Iris pigment epithelial cell (primary cell): Measurements from ENCODE around the gene FKRP.
A peak's percentile ranks its signal among the peaks of the same experiment; 100 is the strongest.
"Not testable (repeated sequence)": the region's sequence is repeated elsewhere in the genome, so short reads cannot be mapped to it uniquely, and the experiment has no call there.

Experiments used
- DNase-seq: peaks from one replicate; pipeline ENCODE4 v3.0.0-alpha.2; 2011; ENCODE audit warnings: low read depth

FKRP gene

GRCh38 chr19:46786236-46787039 is 40.6 kb downstream of the FKRP start:
- peak; percentile 79 for DNase-seq

- DNase-seq, result no peak
Observed at GRCh38 chr19:46787040-46787330, 41.1 kb downstream of the FKRP start.

DNA sequence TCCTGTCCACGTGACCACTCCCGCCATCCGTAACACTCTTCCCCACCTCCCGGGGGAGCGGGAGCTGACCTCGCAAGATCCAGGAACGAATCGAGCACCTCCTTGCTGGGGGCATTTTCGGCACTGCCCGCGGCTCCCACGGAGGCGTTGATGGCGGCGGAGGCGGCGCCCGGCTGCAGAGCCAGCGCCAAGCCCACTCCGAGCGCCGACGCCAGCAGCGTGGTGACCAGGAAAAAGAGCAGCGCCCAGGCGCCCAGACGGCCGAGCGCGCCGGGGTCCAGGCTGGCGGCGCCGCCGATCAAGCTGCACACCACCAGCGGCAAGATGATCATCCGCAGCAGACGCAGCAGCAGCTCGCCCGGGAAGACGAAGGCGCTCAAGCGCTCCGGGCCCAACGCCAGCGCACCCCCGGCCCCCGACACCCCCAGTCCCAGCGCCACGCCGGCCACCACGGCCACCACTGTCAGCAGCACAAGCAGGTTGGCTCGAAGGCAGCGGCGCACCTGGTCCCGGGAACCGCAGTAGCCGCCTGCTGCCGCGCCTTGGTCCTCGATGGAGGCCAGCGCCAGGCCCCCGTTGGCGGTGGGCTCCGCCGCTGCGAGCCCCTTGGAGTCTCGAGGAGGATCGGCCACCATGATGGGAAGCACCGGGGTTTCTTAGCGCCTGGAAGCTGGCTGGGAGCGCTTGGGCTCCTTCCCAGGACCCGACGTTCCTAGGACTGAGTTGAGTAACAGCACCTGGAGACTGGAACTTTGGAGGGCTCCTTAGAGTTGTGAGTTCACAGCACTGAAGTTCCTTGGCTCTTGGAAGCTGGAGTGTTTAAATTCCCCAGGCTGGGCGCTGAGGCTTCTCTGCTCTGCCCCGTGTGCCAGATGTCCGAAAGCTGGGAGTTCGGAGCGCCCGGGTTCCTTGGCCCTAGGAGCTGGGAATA is 41.7 kb downstream of the FKRP start:
- DNase-seq, result peak; percentile 61

GRCh38 chr19:46788262-46788967 is 42.6 kb downstream of the FKRP start, which contains the start of gene SLC1A5:
TSS of gene SLC1A5 (minus strand) at chr19:46788594. CDS start at chr19:46787965, 629 bp downstream.
- peak; percentile 96 for DNase-seq

- no peak for DNase-seq
Observed at GRCh38 chr19:46788968-46789338, 43.1 kb downstream of the FKRP start.

- DNase-seq, result no peak
Observed at GRCh38 chr19:46789371-46789770, 43.5 kb downstream of the FKRP start.

DNA sequence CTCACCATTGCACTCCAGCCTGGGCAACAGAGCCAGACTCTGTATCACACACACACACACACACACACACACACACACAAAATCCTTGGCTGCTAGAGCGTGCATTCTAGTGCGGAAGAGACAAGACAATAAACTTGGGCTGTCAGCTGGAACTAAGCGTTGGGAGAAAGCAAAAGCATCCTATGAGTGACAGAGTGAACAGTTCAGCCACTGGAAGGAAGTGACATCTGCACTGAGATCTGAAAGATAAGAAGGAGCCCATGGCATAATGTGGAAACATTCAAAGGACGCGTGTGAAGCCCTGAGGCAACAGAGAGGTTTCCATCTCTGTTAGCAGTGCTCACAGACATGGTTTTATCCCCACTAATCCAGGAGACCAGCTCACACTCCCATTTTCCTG is 46.1 kb downstream of the FKRP start:
- DNase-seq, result no peak

- DNase-seq, result no peak
Observed at GRCh38 chr19:46797881-46798280, 52.0 kb downstream of the FKRP start.

GRCh38 chr19:46798713-46799112 is 52.9 kb downstream of the FKRP start:
- DNase-seq, result no peak

- no peak for DNase-seq
Observed at GRCh38 chr19:46802152-46802551, 56.3 kb downstream of the FKRP start.

GRCh38 chr19:46803555-46803954 is 57.7 kb downstream of the FKRP start:
- DNase-seq, result no peak

DNA sequence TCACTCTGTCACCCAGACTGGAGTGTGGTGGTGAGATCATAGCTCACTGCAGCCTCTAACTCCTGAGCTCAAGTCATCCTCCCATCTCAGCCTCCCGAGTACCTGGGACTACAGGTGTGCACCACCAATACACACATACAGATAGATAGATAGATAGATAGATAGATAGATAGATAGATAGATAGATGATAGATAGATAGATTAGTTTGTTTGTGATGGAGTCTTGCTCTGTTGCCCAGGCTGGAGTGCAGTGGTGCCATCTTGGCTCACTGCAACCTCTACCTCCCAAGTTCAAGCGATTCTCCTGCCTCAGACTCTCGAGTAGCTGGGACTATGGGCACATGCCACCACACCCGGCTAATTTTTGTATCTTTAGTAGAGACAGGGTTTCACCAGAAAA is 58.6 kb downstream of the FKRP start:
- not testable (repeated sequence) for DNase-seq

DNA sequence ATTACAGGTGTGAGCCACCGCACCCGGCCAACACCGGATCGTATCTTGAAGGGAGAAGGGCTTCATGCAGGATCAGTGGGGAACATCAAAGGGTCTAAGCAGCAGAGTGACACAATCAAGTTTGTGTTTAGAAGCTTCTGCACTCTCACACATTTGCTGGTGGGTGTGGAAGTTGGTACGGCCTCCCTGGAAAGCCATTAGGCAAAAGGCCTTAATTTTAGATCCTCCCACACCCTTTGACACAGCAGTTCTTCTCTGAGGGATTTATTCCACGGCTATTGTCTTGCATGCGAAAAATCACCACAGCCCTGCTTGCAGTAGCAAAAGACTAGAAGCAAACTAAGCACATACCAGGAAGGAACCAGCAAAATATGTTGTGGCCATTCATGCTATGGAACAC is 60.8 kb downstream of the FKRP start:
- no peak for DNase-seq
